ENCODE measurements around the gene PHF5A.

Gene PHF5A

DNA sequence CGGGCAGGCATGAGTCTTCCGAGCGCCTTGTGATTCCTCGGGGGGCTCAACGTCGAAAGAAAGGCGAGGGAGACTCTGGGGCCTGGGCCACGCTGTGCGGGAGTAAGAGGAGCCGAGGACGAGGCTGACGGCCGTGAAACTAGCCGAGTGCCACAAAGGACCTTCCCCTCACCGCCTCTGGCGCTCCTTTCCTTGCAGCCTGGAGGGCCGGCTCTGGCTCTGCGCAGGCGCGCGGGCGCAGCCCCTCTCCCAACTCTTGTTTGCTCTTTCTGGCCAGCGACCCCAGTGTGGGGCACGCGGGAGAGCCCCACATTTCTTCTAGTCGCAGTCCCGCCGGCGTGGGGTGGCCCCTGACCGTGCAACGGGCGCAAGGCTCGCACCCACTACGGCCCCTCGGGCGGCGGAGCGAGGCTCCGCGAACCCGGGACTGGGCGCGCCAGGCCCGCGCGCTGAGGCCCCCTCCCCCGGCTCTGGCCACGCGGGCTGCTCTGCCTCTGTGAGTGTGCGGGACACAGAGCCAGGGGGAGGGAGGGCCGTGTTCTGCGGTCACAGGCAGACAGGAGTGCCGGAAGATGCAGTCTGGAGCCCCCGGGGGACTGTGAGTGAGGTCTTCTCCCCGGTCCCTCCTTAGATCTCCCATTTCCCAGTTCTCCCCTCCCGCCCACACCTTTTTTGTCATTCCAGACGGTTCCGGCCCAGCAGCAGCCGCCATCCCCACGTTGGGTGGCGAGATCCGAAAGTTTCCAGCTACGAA, 20.9 kb downstream of the PHF5A start:
- Mint-ChIP-seq H3K27me3 (ENCODE audit: low read depth) (no peaks in the 10 kb centered on the region), H3K36me3 (ENCODE audit: low read depth) (peaks cover 11% of the 10 kb centered on the region), H3K27ac (peak overlapping the region; percentile 93 to 100 (median 99)), H3K9me3 (no peaks in the 10 kb centered on the region), H3K4me1 (peaks cover 20% of the 10 kb centered on the region), H3K4me3 (peak overlapping the region; percentile 99 to 100 (median 99))
- no peak for TF ChIP-seq CTCF (IDR thresholded peaks at IDR 0.05; ENCODE audit: unreplicated experiment in 3 of 3)

DNA sequence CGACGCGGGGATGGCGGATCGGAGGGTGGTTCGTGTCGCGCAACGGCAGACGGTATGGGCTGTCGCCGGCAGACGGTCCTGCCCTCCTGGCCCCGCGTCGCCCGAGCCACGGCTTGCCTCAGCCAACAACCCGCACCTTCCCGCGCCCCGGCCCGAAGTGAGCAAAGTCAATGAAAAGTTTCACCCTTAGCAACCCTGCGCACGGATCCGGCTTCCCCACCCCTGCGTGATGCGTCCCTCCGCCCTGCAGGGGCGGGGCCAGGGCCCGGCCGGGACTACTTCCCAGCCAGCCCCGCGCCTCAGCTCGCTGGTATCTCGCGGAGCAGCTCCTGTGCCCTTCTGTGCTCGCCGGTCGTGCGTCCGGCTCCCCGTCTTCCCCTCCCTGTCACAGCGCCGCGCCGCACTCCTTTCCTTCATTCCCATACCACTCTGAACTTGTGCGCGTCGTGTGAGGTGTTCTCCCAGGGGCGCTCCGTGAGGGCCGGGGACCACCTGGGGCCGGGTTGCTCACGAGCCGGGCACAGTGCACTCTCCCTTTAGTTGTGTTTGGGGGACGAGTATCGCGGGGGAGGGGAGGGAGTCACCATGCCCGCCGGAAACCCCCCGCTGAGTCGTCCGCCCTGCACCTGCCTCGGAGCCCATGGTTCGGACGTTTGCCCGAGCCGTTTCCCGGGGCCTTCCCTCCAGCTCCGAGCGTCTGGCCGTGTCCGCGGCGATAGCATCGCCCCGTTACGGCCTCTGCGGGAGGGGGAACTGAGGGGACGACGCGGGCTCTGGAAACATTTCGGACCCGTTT, 21.7 kb downstream of the PHF5A start, which contains the start of gene TOB2:
Gene TOB2 (minus strand): TSS at position 163 of the 796 bp plus-strand sequence. CDS start 9,456 bp downstream, outside the sequence.
- H3K27ac Mint-ChIP-seq = peak within 1 kb of the TSS; percentile 93 to 100 (median 99)
- H3K36me3 Mint-ChIP-seq (ENCODE audit: low read depth) = peaks cover 18% of the 10 kb centered on the region
- H3K4me1 Mint-ChIP-seq = peaks cover 26% of the 10 kb centered on the region
- no peaks in the 10 kb centered on the region for H3K9me3 Mint-ChIP-seq
- H3K27me3 Mint-ChIP-seq (ENCODE audit: low read depth) = no peaks in the 10 kb centered on the region
- H3K4me3 Mint-ChIP-seq = peak within 1 kb of the TSS; percentile 99 to 100 (median 99)
- TF ChIP-seq CTCF (IDR thresholded peaks at IDR 0.05; ENCODE audit: unreplicated experiment in 3 of 3) = no peak

GRCh38 chr22:41446057-41446501, 22.4 kb downstream of the PHF5A start:
- no peaks in the 10 kb centered on the region for H3K9me3 Mint-ChIP-seq
- peaks cover 26% of the 10 kb centered on the region for H3K4me1 Mint-ChIP-seq
- peak overlapping the region; percentile 93 to 100 (median 99) for H3K27ac Mint-ChIP-seq
- TF ChIP-seq CTCF (IDR thresholded peaks at IDR 0.05; ENCODE audit: unreplicated experiment in 3 of 3) = no peak
- peaks cover 21% of the 10 kb centered on the region for H3K36me3 Mint-ChIP-seq (ENCODE audit: low read depth)
- no peaks in the 10 kb centered on the region for H3K27me3 Mint-ChIP-seq (ENCODE audit: low read depth)
- H3K4me3 Mint-ChIP-seq = peak overlapping the region; percentile 99 to 100 (median 99)

DNA sequence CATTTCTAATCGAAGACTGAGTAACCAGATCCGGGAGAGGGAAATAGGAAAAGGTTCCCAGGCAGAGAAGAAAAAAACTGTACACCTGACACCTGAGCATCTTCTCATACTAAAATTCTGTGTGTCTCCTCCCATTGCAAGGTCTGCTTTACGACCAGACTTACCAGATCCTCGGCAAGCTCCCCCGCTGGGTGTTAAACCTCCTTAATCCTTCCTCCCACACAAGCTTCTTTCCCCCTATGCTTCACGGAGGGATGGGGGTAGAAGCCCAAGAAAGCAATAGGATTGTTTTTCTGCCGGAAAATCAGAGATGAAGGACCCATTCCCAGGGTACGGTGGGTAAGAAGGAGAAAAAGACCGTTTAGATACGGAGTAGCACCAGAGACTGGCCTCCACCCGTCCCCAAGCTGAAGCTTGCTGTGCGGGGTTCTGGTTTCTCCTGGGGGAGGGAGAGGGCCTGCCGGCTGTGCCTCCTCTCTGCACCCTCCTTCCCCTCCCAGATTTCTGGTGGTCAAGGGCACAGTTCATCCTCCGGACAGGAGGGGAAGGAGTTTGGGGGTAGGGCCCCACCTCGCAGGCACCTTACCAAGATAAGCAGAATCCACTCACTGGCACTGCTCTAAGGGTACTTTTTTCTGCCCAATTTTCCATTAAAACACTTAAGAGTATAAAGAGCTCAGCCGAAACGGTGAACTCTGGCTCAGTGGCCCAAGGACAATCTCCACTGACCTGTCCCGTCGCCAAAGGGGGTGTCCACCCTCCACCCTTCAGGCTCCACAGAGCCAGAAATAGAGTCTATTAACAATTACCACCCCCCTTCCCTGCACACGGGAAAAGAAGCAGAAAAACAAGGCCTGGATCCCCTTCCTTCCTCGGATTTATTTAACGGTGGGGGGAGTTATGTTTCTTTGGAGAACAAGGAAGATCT, 23.1 kb downstream of the PHF5A start:
- no peaks in the 10 kb centered on the region for H3K9me3 Mint-ChIP-seq
- H3K27me3 Mint-ChIP-seq (ENCODE audit: low read depth) = no peaks in the 10 kb centered on the region
- peaks cover 21% of the 10 kb centered on the region for H3K36me3 Mint-ChIP-seq (ENCODE audit: low read depth)
- TF ChIP-seq CTCF (IDR thresholded peaks at IDR 0.05; ENCODE audit: unreplicated experiment in 3 of 3) = no peak
- peaks cover 26% of the 10 kb centered on the region for H3K4me1 Mint-ChIP-seq
- peak overlapping the region; percentile 99 to 100 (median 99) for H3K4me3 Mint-ChIP-seq
- peak overlapping the region; percentile 85 to 100 (median 99) for H3K27ac Mint-ChIP-seq

DNA sequence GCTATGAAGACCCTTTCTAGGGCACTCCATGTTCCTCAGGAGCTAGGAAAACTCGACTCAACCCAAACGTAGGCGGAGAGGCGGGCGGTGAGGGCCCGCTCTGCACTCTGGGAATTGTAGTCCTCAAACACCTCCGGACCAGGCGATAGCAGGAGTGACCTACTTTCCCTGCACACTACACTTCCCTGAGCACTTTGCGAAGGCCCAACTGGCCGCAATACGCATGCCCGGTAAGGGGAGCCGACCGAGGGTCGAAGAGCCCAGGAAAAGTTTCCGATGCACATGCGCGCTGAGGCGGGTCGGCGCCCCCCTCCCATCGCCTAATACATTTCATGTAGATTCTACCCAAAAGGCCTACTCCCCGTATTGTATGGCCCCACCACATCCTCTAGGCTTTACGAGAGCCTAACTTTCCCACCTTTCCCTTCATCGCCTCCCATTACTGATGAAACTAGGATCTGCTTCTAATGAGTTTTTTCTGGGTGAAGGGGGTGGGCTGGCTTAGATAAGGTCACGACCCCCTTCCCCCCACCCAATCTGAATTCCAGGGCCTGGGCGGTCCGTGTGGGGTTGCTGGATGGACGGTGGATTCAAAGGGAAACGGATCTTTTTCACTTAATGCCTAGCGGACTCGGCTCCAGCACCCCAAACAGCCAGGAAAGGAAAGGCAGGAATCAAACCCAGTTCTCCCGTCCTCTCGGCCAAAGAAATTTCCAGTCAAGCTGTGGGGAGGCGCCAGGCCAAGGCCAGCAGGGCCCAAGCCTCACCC, 23.9 kb downstream of the PHF5A start:
- TF ChIP-seq CTCF (IDR thresholded peaks at IDR 0.05; ENCODE audit: unreplicated experiment in 3 of 3) = no peak
- Mint-ChIP-seq H3K27ac (peak overlapping the region; percentile 85 to 100 (median 99)), H3K36me3 (ENCODE audit: low read depth) (peaks cover 21% of the 10 kb centered on the region), H3K4me1 (peaks cover 26% of the 10 kb centered on the region), H3K4me3 (peak overlapping the region; percentile 99 to 100 (median 99)), H3K9me3 (no peaks in the 10 kb centered on the region), H3K27me3 (ENCODE audit: low read depth) (no peaks in the 10 kb centered on the region)
